Ishikawa (cell line): ENCODE measurements around the gene SVBP.

Experiments
- CEBPB ChIP-seq: IDR thresholded peaks from 2 replicates; pipeline ENCODE4 v1.6.1; 2012
- EP300 ChIP-seq: IDR thresholded peaks from 2 replicates; pipeline ENCODE4 v1.6.1; 2012; ENCODE audit warnings: borderline replicate concordance
- MAX ChIP-seq: IDR thresholded peaks from 2 replicates; pipeline ENCODE4 v1.6.1; 2012
- RAD21 ChIP-seq: IDR thresholded peaks from 2 replicates; pipeline ENCODE4 v1.6.1; 2012; ENCODE audit warnings: low read depth
- REST ChIP-seq: IDR thresholded peaks from 2 replicates; pipeline ENCODE4 v1.6.1; 2012; ENCODE audit warnings: low read depth, mild to moderate bottlenecking
- TAF1 ChIP-seq: IDR thresholded peaks from 2 replicates; pipeline ENCODE4 v1.6.1; 2012; ENCODE audit warnings: low read depth, mild to moderate bottlenecking
- YY1 ChIP-seq: IDR thresholded peaks from 2 replicates; pipeline ENCODE4 v1.6.1; 2012; ENCODE audit warnings: low read depth

GRCh38 chr1:42861014-42861399 is 43.8 kb upstream of the SVBP start:
- TF ChIP-seq TAF1 = no peak
- TF ChIP-seq MAX = no peak
- TF ChIP-seq RAD21 = no peak
- TF ChIP-seq REST = no peak
- no peak for TF ChIP-seq YY1
- no peak for TF ChIP-seq EP300
- TF ChIP-seq CEBPB = no peak
